Panc1 (cell line): ENCODE data around the gene PDZD8. TPM values are rescaled to one million over a fixed set of nuclear protein-coding genes. Genes with fewer than 3 reads are reported as not detected.

ENCODE experiments used
- ATAC-seq: fragments of 200-7000 bp; cut with Tn5 transposase; 2 replicates; pipeline ENCODE4 v1.9.1; 2020; ENCODE audit warnings: mild to moderate bottlenecking, moderate library complexity
- BruUV-seq: library from RNA; stranded (reverse); fragments of 400-500 nt; replicated peaks from 2 replicates; lab custom pipeline; 2021; lab: Mats Ljungman, UMichigan
- CTCF ChIA-PET: fragments of 300-600 bp; sonication (Branson Sonifier 250); formaldehyde crosslinking; loops from one replicate; lab custom pipeline; 2022; ENCODE audit warnings: antibody characterized with exemption; lab: Charles Lee
- POLR2A ChIA-PET: fragments of 300-600 bp; sonication (Branson Sonifier 250); formaldehyde crosslinking; loops from one replicate; lab custom pipeline; 2022; ENCODE audit warnings: antibody characterized with exemption; lab: Charles Lee
- DNase-seq: peaks from one replicate; pipeline ENCODE4 v3.0.0-alpha.2; 2010; ENCODE audit warnings: low read depth, low spot score
- H3K27ac ChIP-seq: 2 replicates; pipeline ENCODE4 v1.5.1; 2011; ENCODE audit warnings: mild to moderate bottlenecking, low read length, inconsistent platforms
- H3K27me3 ChIP-seq: fragments of 200-500 bp; sonication (Bioruptor generic); 2 replicates; pipeline ENCODE4 v1.6.0; 2014; ENCODE audit warnings: low read length, inconsistent platforms; ENCODE audit not compliant: control insufficient read depth, insufficient read depth
- H3K36me3 ChIP-seq: fragments of 200-500 bp; sonication (Bioruptor generic); 2 replicates; pipeline ENCODE4 v1.5.1; 2014; ENCODE audit warnings: inconsistent platforms, mild to moderate bottlenecking, low read length, moderate library complexity; ENCODE audit not compliant: control insufficient read depth, insufficient read depth
- H3K4me1 ChIP-seq: 2 replicates; pipeline ENCODE4 v1.5.1; 2011; ENCODE audit warnings: inconsistent platforms, mild to moderate bottlenecking, low read length, moderate library complexity; ENCODE audit not compliant: control insufficient read depth, insufficient read depth
- H3K4me3 ChIP-seq, 2 experiments: 2 replicates each; pipeline ENCODE4 v1.5.1; 2011 to 2012; ENCODE audit warnings: low read depth in 2 of 2, low read length in 2 of 2, mild to moderate bottlenecking in 2 of 2, inconsistent platforms in 1 of 2, moderate library complexity in 1 of 2
- H3K9me3 ChIP-seq: fragments of 200-500 bp; sonication (Bioruptor generic); 2 replicates; pipeline ENCODE4 v1.5.1; 2014; ENCODE audit warnings: low read depth, mild to moderate bottlenecking, inconsistent platforms, low read length, moderate library complexity; ENCODE audit not compliant: control insufficient read depth, insufficient read depth
- POLR2AphosphoS5 ChIP-seq: IDR thresholded peaks from 2 replicates; pipeline ENCODE4 v1.6.1; 2012; ENCODE audit warnings: mild to moderate bottlenecking, low read depth, low read length, moderate library complexity
- SIN3A ChIP-seq: IDR thresholded peaks from 2 replicates; pipeline ENCODE4 v1.6.1; 2012; ENCODE audit warnings: low read depth, mild to moderate bottlenecking, low read length, moderate library complexity, borderline replicate concordance; ENCODE audit not compliant: insufficient read depth
- TCF7L2 ChIP-seq: IDR thresholded peaks from 2 replicates; pipeline ENCODE4 v1.6.1; 2011; ENCODE audit warnings: mild to moderate bottlenecking, low read depth, low read length, inconsistent platforms
- in situ Hi-C: cut with HindIII; loops from 2 replicates; pipeline ENCODE4 v1.10.0; 2016; ENCODE audit warnings: low sequenced_read_pairs, low pct_unique_long_range_greater_than_20kb
- intact Hi-C: fragments of 100-400 bp; cut with micrococcal nuclease; formaldehyde crosslinking; loops from one replicate; pipeline ENCODE4 v1.10.0; 2022; ENCODE audit not compliant: unreplicated experiment
- total RNA-seq: library from RNA; stranded (reverse); gene quantifications from one replicate; pipeline ENCODE4 v1.2.1, GENCODE V29; 2021; ENCODE audit not compliant: unreplicated experiment
- TF ChIP-seq, protein P1 (sequence below), 2 experiments: IDR thresholded peaks; 2 replicates each; pipeline ENCODE4 v1.6.1; 2011 to 2012; ENCODE audit warnings: low read depth in 2 of 2, control low read depth in 1 of 2, low read length in 1 of 2, mild to moderate bottlenecking in 1 of 2, moderate library complexity in 1 of 2; ENCODE audit not compliant: insufficient read depth in 1 of 2
- TF ChIP-seq, protein P2 (sequence below): fragments of 450-650 bp; IDR thresholded peaks from 2 replicates; pipeline ENCODE4 v1.5.1; 2017; ENCODE audit warnings: mild to moderate bottlenecking

PDZD8 gene
- total RNA-seq, 1 experiment from 2014 or later: 44.7 TPM

DNA sequence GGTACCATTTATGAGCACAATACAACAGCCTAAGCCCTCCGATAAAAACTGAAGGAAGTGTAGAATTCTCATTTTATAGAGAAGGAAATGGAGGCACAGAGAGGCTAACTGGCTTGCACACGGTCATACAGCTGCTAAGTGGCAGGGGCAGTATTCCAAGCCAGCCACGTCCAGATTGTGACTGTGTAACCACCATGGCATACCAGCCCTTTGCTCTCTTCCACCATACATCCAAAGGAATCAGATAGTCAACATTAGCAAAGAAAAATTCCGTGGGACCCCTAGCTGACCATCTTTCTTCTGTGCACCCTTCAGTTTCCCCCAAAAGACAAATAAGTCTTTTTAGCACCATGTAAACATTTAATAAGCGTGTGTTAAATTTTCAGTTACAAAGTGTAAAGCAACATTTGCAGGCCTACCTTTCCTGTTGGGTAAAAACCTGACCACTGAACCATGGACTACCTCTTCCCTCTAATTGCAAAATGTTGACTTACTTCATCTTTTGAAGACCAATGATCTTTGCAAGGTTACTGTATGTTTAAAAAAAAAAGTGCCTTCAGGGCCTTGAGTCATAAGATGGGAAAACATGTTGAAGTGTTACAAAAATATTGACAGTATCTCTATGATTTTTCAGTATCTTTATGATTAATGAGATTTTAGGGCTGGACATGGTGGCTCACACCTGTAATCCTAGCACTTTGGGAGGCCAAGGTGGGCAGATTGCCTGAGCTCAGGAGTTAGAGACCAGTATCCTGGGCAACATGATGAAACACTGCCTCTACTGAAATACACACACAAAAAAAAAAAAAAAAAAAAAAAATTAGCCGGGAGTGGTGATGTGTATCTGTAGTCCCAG, 24.3 kb upstream of the PDZD8 start:
- Histone ChIP-seq H3K36me3 (no peaks in the 10 kb centered on the region), H3K9me3 (no peaks in the 10 kb centered on the region), H3K27me3 (peaks cover 3% of the 10 kb centered on the region; the same call in 1 of the 2 replicates), H3K4me1 (no peaks in the 10 kb centered on the region), H3K27ac (no peak overlapping the region), H3K4me3 (no peak overlapping the region)
- TF ChIP-seq, protein P1, sequence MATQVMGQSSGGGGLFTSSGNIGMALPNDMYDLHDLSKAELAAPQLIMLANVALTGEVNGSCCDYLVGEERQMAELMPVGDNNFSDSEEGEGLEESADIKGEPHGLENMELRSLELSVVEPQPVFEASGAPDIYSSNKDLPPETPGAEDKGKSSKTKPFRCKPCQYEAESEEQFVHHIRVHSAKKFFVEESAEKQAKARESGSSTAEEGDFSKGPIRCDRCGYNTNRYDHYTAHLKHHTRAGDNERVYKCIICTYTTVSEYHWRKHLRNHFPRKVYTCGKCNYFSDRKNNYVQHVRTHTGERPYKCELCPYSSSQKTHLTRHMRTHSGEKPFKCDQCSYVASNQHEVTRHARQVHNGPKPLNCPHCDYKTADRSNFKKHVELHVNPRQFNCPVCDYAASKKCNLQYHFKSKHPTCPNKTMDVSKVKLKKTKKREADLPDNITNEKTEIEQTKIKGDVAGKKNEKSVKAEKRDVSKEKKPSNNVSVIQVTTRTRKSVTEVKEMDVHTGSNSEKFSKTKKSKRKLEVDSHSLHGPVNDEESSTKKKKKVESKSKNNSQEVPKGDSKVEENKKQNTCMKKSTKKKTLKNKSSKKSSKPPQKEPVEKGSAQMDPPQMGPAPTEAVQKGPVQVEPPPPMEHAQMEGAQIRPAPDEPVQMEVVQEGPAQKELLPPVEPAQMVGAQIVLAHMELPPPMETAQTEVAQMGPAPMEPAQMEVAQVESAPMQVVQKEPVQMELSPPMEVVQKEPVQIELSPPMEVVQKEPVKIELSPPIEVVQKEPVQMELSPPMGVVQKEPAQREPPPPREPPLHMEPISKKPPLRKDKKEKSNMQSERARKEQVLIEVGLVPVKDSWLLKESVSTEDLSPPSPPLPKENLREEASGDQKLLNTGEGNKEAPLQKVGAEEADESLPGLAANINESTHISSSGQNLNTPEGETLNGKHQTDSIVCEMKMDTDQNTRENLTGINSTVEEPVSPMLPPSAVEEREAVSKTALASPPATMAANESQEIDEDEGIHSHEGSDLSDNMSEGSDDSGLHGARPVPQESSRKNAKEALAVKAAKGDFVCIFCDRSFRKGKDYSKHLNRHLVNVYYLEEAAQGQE (IDR thresholded peaks at IDR 0.05; ENCODE audit: insufficient read depth in 1 of 2, low read depth in 2 of 2, low read length in 1 of 2): no peak
- TF ChIP-seq POLR2AphosphoS5 (no peak), TCF7L2 (no peak), SIN3A (no peak)
- TF ChIP-seq, protein P2, sequence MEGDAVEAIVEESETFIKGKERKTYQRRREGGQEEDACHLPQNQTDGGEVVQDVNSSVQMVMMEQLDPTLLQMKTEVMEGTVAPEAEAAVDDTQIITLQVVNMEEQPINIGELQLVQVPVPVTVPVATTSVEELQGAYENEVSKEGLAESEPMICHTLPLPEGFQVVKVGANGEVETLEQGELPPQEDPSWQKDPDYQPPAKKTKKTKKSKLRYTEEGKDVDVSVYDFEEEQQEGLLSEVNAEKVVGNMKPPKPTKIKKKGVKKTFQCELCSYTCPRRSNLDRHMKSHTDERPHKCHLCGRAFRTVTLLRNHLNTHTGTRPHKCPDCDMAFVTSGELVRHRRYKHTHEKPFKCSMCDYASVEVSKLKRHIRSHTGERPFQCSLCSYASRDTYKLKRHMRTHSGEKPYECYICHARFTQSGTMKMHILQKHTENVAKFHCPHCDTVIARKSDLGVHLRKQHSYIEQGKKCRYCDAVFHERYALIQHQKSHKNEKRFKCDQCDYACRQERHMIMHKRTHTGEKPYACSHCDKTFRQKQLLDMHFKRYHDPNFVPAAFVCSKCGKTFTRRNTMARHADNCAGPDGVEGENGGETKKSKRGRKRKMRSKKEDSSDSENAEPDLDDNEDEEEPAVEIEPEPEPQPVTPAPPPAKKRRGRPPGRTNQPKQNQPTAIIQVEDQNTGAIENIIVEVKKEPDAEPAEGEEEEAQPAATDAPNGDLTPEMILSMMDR: no peak
- in situ Hi-C loops: no loop called here
- intact Hi-C loops: no loop called here
- ATAC-seq (no peak), DNase-seq (no peak)
- CTCF ChIA-PET: no interaction called here
- no TSS peak for BruUV-seq
- POLR2A ChIA-PET: no interaction called here

DNA sequence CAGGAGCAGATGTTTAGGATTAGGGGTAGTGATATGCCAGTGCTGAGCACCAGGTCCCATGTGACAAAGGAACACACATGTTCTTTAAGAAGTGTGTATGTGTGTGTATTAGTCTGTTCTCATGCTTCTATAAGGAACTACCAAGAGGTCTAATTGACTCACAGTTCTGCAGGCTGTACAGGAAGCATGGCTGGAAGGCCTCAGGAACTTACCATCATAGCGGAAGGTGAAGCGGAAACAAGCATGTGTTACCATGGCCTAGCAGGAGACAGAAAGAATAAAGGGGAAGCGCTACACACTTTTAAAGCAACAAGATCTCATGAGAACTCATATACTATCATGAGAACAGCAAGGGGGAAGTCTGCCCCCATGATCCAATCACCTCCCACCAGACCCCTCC, 22.8 kb upstream of the PDZD8 start:
- in situ Hi-C loops (no loop called here), intact Hi-C loops (no loop called here)
- H3K4me1 ChIP-seq: no peaks in the 10 kb centered on the region
- ChIA-PET CTCF (no interaction called here), POLR2A (no interaction called here)
- no peak overlapping the region for H3K4me3 ChIP-seq
- H3K9me3 ChIP-seq: no peaks in the 10 kb centered on the region
- H3K36me3 ChIP-seq: no peaks in the 10 kb centered on the region
- BruUV-seq: no TSS peak
- H3K27ac ChIP-seq: no peak overlapping the region
- DNase-seq (no peak), ATAC-seq (no peak)
- TF ChIP-seq, protein P1 (IDR thresholded peaks at IDR 0.05; ENCODE audit: insufficient read depth in 1 of 2, low read depth in 2 of 2, low read length in 1 of 2): no peak
- no peak for TF ChIP-seq POLR2AphosphoS5
- no peak for TF ChIP-seq SIN3A
- TF ChIP-seq TCF7L2: no peak
- TF ChIP-seq, protein P2: no peak
- peaks cover 3% of the 10 kb centered on the region; the same call in 1 of the 2 replicates for H3K27me3 ChIP-seq
